Astrocyte (in vitro differentiated cells and primary cell): ENCODE measurements around the gene ZDHHC4. TPM values are rescaled to one million over a fixed set of nuclear protein-coding genes. Genes with fewer than 3 reads are reported as not detected.

Experiments
- DNase-seq: peaks from one replicate; pipeline ENCODE4 v3.0.0-alpha.2; 2010; ENCODE audit warnings: low read depth
- FAIRE-seq: peaks from 2 replicates; lab custom pipeline; 2011; peaks lifted over from hg19 to GRCh38; lab: Jason Lieb, UNC
- H2AFZ ChIP-seq: 2 replicates; pipeline ENCODE4 v1.6.0; 2012; ENCODE audit warnings: low read depth, low read length, inconsistent platforms
- H3K27ac ChIP-seq: 2 replicates; pipeline ENCODE4 v1.5.1; 2011; ENCODE audit warnings: low read depth, low read length, inconsistent platforms
- H3K27me3 ChIP-seq: 2 replicates; pipeline ENCODE4 v1.6.0; 2011; ENCODE audit warnings: low read length, inconsistent platforms; ENCODE audit not compliant: insufficient read depth
- H3K36me3 ChIP-seq: 2 replicates; pipeline ENCODE4 v1.5.1; 2011; ENCODE audit warnings: low read length, inconsistent platforms; ENCODE audit not compliant: insufficient read depth
- H3K4me1 ChIP-seq: 2 replicates; pipeline ENCODE4 v1.5.1; 2011; ENCODE audit warnings: low read length, inconsistent platforms; ENCODE audit not compliant: insufficient read depth
- H3K4me2 ChIP-seq: 2 replicates; pipeline ENCODE4 v1.6.0; 2012; ENCODE audit warnings: low read length, inconsistent platforms
- H3K4me3 ChIP-seq: 2 replicates; pipeline ENCODE4 v1.5.1; 2011; ENCODE audit warnings: low read depth, mild to moderate bottlenecking, low read length, inconsistent platforms; ENCODE audit not compliant: insufficient read depth
- H3K79me2 ChIP-seq: 2 replicates; pipeline ENCODE4 v1.6.0; 2012; ENCODE audit warnings: mild to moderate bottlenecking, low read length, inconsistent platforms; ENCODE audit not compliant: insufficient read depth
- H3K9ac ChIP-seq: 2 replicates; pipeline ENCODE4 v1.6.0; 2012; ENCODE audit warnings: mild to moderate bottlenecking, low read length, inconsistent platforms
- H3K9me3 ChIP-seq: 2 replicates; pipeline ENCODE4 v1.5.1; 2012; ENCODE audit warnings: low read depth, mild to moderate bottlenecking, low read length, inconsistent platforms; ENCODE audit not compliant: insufficient read depth
- H4K20me1 ChIP-seq: 2 replicates; pipeline ENCODE4 v1.6.0; 2012; ENCODE audit warnings: low read length, inconsistent platforms; ENCODE audit not compliant: insufficient read depth
- H3K27ac Mint-ChIP-seq: one replicate; pipeline ENCODE4 v1.8.0; 2021; ENCODE audit warnings: mild to moderate bottlenecking, mixed read lengths; ENCODE audit not compliant: unreplicated experiment
- H3K27me3 Mint-ChIP-seq: one replicate; pipeline ENCODE4 v1.8.0; 2021; ENCODE audit warnings: low read depth, mixed read lengths; ENCODE audit not compliant: unreplicated experiment
- H3K36me3 Mint-ChIP-seq: one replicate; pipeline ENCODE4 v1.8.0; 2021; ENCODE audit warnings: low read depth, mixed read lengths; ENCODE audit not compliant: unreplicated experiment
- H3K4me1 Mint-ChIP-seq: one replicate; pipeline ENCODE4 v1.8.0; 2021; ENCODE audit warnings: low read depth, mixed read lengths; ENCODE audit not compliant: unreplicated experiment
- H3K4me3 Mint-ChIP-seq: one replicate; pipeline ENCODE4 v1.8.0; 2021; ENCODE audit warnings: mild to moderate bottlenecking, moderate library complexity, mixed read lengths; ENCODE audit not compliant: unreplicated experiment
- H3K9me3 Mint-ChIP-seq: one replicate; pipeline ENCODE4 v1.8.0; 2021; ENCODE audit warnings: mild to moderate bottlenecking, mixed read lengths; ENCODE audit not compliant: unreplicated experiment
- EZH2 ChIP-seq: IDR thresholded peaks from 2 replicates; pipeline ENCODE4 v1.6.1; 2012; ENCODE audit warnings: mild to moderate bottlenecking, low read length, inconsistent platforms; ENCODE audit not compliant: insufficient read depth
- total RNA-seq: library from RNA; stranded (reverse); gene quantifications from 2 replicates; pipeline ENCODE4 v1.2.1, GENCODE V29; 2021
- TF ChIP-seq, protein P1 (sequence below): IDR thresholded peaks from 2 replicates; pipeline ENCODE4 v1.5.1; 2011; ENCODE audit warnings: low read depth, mild to moderate bottlenecking, inconsistent platforms, low read length, moderate library complexity; ENCODE audit not compliant: insufficient read depth

ZDHHC4 gene
- total RNA-seq, 1 donor from 2014 or later = 33.2 TPM

DNA sequence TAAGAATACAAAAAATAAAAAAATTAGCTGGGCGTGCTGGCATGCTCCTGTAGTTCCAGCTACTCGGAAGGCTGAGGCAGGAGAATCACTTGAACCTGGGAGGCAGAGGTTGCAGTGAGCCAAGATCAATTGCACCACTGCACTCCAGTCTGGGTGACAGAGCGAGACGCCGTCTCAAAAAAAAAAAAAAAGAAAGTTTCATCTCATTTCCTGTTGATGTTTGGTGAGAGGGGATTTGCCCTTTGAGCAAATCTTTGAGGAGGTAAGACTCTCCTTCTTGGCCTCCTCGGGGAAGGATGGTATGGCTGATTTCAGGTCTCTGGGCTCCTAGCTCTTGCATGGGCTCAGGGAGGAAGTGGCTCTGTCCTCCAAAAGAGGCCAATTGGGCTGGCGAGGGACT, 22.4 kb upstream of the ZDHHC4 start:
- Mint-ChIP-seq H3K4me3 (no peak overlapping the region), H3K27me3 (peaks cover 20% of the 10 kb centered on the region), H3K4me1 (no peaks in the 10 kb centered on the region), H3K9me3 (no peaks in the 10 kb centered on the region), H3K36me3 (no peaks in the 10 kb centered on the region), H3K27ac (no peak overlapping the region)
- no peak overlapping the region for H2AFZ ChIP-seq
- H3K9ac ChIP-seq = no peak overlapping the region
- FAIRE-seq (no peak), DNase-seq (no peak)
- H4K20me1 ChIP-seq = no peaks in the 10 kb centered on the region
- no peaks in the 10 kb centered on the region for H3K27me3 ChIP-seq
- no peak for TF ChIP-seq EZH2
- TF ChIP-seq, protein P1, sequence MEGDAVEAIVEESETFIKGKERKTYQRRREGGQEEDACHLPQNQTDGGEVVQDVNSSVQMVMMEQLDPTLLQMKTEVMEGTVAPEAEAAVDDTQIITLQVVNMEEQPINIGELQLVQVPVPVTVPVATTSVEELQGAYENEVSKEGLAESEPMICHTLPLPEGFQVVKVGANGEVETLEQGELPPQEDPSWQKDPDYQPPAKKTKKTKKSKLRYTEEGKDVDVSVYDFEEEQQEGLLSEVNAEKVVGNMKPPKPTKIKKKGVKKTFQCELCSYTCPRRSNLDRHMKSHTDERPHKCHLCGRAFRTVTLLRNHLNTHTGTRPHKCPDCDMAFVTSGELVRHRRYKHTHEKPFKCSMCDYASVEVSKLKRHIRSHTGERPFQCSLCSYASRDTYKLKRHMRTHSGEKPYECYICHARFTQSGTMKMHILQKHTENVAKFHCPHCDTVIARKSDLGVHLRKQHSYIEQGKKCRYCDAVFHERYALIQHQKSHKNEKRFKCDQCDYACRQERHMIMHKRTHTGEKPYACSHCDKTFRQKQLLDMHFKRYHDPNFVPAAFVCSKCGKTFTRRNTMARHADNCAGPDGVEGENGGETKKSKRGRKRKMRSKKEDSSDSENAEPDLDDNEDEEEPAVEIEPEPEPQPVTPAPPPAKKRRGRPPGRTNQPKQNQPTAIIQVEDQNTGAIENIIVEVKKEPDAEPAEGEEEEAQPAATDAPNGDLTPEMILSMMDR = no peak
- H3K27ac ChIP-seq = no peak overlapping the region
- H3K36me3 ChIP-seq = no peaks in the 10 kb centered on the region
- H3K79me2 ChIP-seq = no peaks in the 10 kb centered on the region
- H3K4me1 ChIP-seq = no peaks in the 10 kb centered on the region
- H3K4me3 ChIP-seq = no peak overlapping the region
- no peak overlapping the region for H3K4me2 ChIP-seq
- no peaks in the 10 kb centered on the region for H3K9me3 ChIP-seq

- H3K36me3 Mint-ChIP-seq = no peaks in the 10 kb centered on the region
- H3K79me2 ChIP-seq = no peaks in the 10 kb centered on the region
- H3K4me1 ChIP-seq = no peaks in the 10 kb centered on the region
- no peaks in the 10 kb centered on the region for H3K9me3 ChIP-seq
- no peak overlapping the region for H3K27ac Mint-ChIP-seq
- DNase-seq (no peak), FAIRE-seq (no peak)
- no peaks in the 10 kb centered on the region for H3K36me3 ChIP-seq
- H3K4me1 Mint-ChIP-seq = no peaks in the 10 kb centered on the region
- no peak for TF ChIP-seq EZH2
- TF ChIP-seq, protein P1 = no peak
- H3K4me3 Mint-ChIP-seq = no peak overlapping the region
- no peaks in the 10 kb centered on the region for H3K27me3 ChIP-seq
- peaks cover 21% of the 10 kb centered on the region for H3K27me3 Mint-ChIP-seq
- no peak overlapping the region for H3K4me3 ChIP-seq
- H3K9ac ChIP-seq = no peak overlapping the region
- no peak overlapping the region for H2AFZ ChIP-seq
- H3K9me3 Mint-ChIP-seq = no peaks in the 10 kb centered on the region
- no peaks in the 10 kb centered on the region for H4K20me1 ChIP-seq
- H3K27ac ChIP-seq = no peak overlapping the region
- H3K4me2 ChIP-seq = no peak overlapping the region
Observed at GRCh38 chr7:6556196-6556595, 21.1 kb upstream of the ZDHHC4 start.

- Histone ChIP-seq H4K20me1 (no peaks in the 10 kb centered on the region), H3K79me2 (no peaks in the 10 kb centered on the region), H3K36me3 (no peaks in the 10 kb centered on the region), H3K27me3 (no peaks in the 10 kb centered on the region), H3K27ac (no peak overlapping the region), H3K9ac (no peak overlapping the region), H3K9me3 (no peaks in the 10 kb centered on the region), H2AFZ (no peak overlapping the region), H3K4me2 (no peak overlapping the region), H3K4me3 (no peak overlapping the region), H3K4me1 (no peaks in the 10 kb centered on the region)
- Mint-ChIP-seq H3K4me3 (no peak overlapping the region), H3K27ac (no peak overlapping the region), H3K4me1 (no peaks in the 10 kb centered on the region), H3K27me3 (peaks cover 21% of the 10 kb centered on the region), H3K36me3 (no peaks in the 10 kb centered on the region), H3K9me3 (no peaks in the 10 kb centered on the region)
- no peak for DNase-seq
- no peak for FAIRE-seq
- TF ChIP-seq, protein P1 = no peak
- no peak for TF ChIP-seq EZH2
Observed at GRCh38 chr7:6558837-6559236, 18.4 kb upstream of the ZDHHC4 start.
